ENCODE measurements around the gene NSG2. TPM values are rescaled to one million over a fixed set of nuclear protein-coding genes. Genes with fewer than 3 reads are reported as not detected.

The NSG2 gene
- total RNA-seq (2022) (not detected in 2 replicates), Bru-seq, nascent RNA (percentile 10 among the genes with signal in this experiment), BruChase-seq, experiment 1, labeled RNA remaining after a 6-hour chase (percentile 27 among the genes with signal in this experiment), BruChase-seq, experiment 2, labeled RNA remaining after a 2-hour chase (percentile 21 among the genes with signal in this experiment)
- long read RNA-seq, partial matches to known transcripts, result 0 of 2 reads
- long read RNA-seq, other reads (novel, unspliced or antisense), result 2 of 2 reads

GRCh38 chr5:174045470-174046025 lies at the start of gene NSG2:
NSG2 (plus strand) TSS chr5:174045706; CDS start chr5:174046756, 1,050 bp downstream.
- Mint-ChIP-seq H3K27ac (ENCODE audit: low read depth, unreplicated experiment) (no peak within 1 kb of the TSS), H3K36me3 (ENCODE audit: insufficient read depth, unreplicated experiment) (no peaks in the 10 kb centered on the region), H3K9me3 (ENCODE audit: unreplicated experiment) (no peaks in the 10 kb centered on the region), H3K4me3 (ENCODE audit: unreplicated experiment) (no peak within 1 kb of the TSS), H3K4me1 (ENCODE audit: insufficient read depth, unreplicated experiment) (no peaks in the 10 kb centered on the region), H3K27me3 (ENCODE audit: insufficient read depth, unreplicated experiment) (peaks cover 42% of the 10 kb centered on the region)
- CTCF ChIA-PET, result interaction anchor here (0.6 to 14.6 kb wide), 68 partner anchors 9 to 888 kb away, joined by 3 to 588 read pairs (median 4); partner anchors contain the start of gene BOD1
- no TSS peak for BruUV-seq (replicated peaks)
- DNase-seq (ENCODE audit: unreplicated experiment), result peak; percentile 96
- TF ChIP-seq CTCF (IDR thresholded peaks at IDR 0.05; ENCODE audit: unreplicated experiment), result peak; percentile 99
- POLR2A ChIA-PET, result interaction anchor here (0.5 to 3.1 kb wide), 10 partner anchors 32 to 486 kb away, joined by 3 to 31 read pairs (median 4); no protein-coding TSS in a partner anchor
- intact Hi-C loops (cut with micrococcal nuclease), result loop anchor here (1.0 to 10.0 kb wide), 5 partner anchors 267 to 689 kb away; no protein-coding TSS in a partner anchor

- no peak overlapping the region for H3K4me3 Mint-ChIP-seq (ENCODE audit: unreplicated experiment)
- no peak for DNase-seq (ENCODE audit: unreplicated experiment)
- ChIA-PET POLR2A (interaction anchor here (0.7 kb wide), 1 partner anchor 248 kb away, joined by 3 read pairs; no protein-coding TSS in a partner anchor), CTCF (interaction anchor here (0.6 to 1.7 kb wide), 4 partner anchors 14 to 395 kb away, joined by 3 to 4 read pairs (median 4); no protein-coding TSS in a partner anchor)
- no peak for TF ChIP-seq CTCF (IDR thresholded peaks at IDR 0.05; ENCODE audit: unreplicated experiment)
- intact Hi-C loops (cut with micrococcal nuclease), result no loop called here
- no peaks in the 10 kb centered on the region for H3K36me3 Mint-ChIP-seq (ENCODE audit: insufficient read depth, unreplicated experiment)
- H3K9me3 Mint-ChIP-seq (ENCODE audit: unreplicated experiment), result no peaks in the 10 kb centered on the region
- H3K4me1 Mint-ChIP-seq (ENCODE audit: insufficient read depth, unreplicated experiment), result no peaks in the 10 kb centered on the region
- no peak overlapping the region for H3K27ac Mint-ChIP-seq (ENCODE audit: low read depth, unreplicated experiment)
- BruUV-seq (replicated peaks), result no TSS peak
- H3K27me3 Mint-ChIP-seq (ENCODE audit: insufficient read depth, unreplicated experiment), result peaks cover 36% of the 10 kb centered on the region
Observed at GRCh38 chr5:173997331-173997730, 48.2 kb upstream of the NSG2 start.

- intact Hi-C loops (cut with micrococcal nuclease), result no loop called here
- CTCF ChIA-PET, result interaction anchor here (1.7 kb wide), 1 partner anchor 319 kb away, joined by 4 read pairs; no protein-coding TSS in a partner anchor
- POLR2A ChIA-PET, result interaction anchor here (0.8 kb wide), 1 partner anchor 111 kb away, joined by 3 read pairs; the partner anchor contains the start of gene CPEB4
- no peak for TF ChIP-seq CTCF (IDR thresholded peaks at IDR 0.05; ENCODE audit: unreplicated experiment)
- no TSS peak for BruUV-seq (replicated peaks)
- no peaks in the 10 kb centered on the region for H3K36me3 Mint-ChIP-seq (ENCODE audit: insufficient read depth, unreplicated experiment)
- H3K27ac Mint-ChIP-seq (ENCODE audit: low read depth, unreplicated experiment), result no peak overlapping the region
- peaks cover 46% of the 10 kb centered on the region for H3K27me3 Mint-ChIP-seq (ENCODE audit: insufficient read depth, unreplicated experiment)
- H3K4me3 Mint-ChIP-seq (ENCODE audit: unreplicated experiment), result no peak overlapping the region
- no peak for DNase-seq (ENCODE audit: unreplicated experiment)
- H3K4me1 Mint-ChIP-seq (ENCODE audit: insufficient read depth, unreplicated experiment), result peaks cover 3% of the 10 kb centered on the region
- H3K9me3 Mint-ChIP-seq (ENCODE audit: unreplicated experiment), result no peaks in the 10 kb centered on the region
Observed at GRCh38 chr5:173998531-173998930, 47.0 kb upstream of the NSG2 start.

- no peak overlapping the region for H3K27ac Mint-ChIP-seq (ENCODE audit: low read depth, unreplicated experiment)
- no peaks in the 10 kb centered on the region for H3K36me3 Mint-ChIP-seq (ENCODE audit: insufficient read depth, unreplicated experiment)
- peaks cover 5% of the 10 kb centered on the region for H3K4me1 Mint-ChIP-seq (ENCODE audit: insufficient read depth, unreplicated experiment)
- TF ChIP-seq CTCF (IDR thresholded peaks at IDR 0.05; ENCODE audit: unreplicated experiment), result no peak
- H3K9me3 Mint-ChIP-seq (ENCODE audit: unreplicated experiment), result no peaks in the 10 kb centered on the region
- no peak overlapping the region for H3K4me3 Mint-ChIP-seq (ENCODE audit: unreplicated experiment)
- ChIA-PET CTCF (interaction anchor here (0.6 to 1.0 kb wide), 2 partner anchors 310 to 317 kb away, joined by 3 read pairs; no protein-coding TSS in a partner anchor), POLR2A (no interaction called here)
- BruUV-seq (replicated peaks), result no TSS peak
- intact Hi-C loops (cut with micrococcal nuclease), result no loop called here
- H3K27me3 Mint-ChIP-seq (ENCODE audit: insufficient read depth, unreplicated experiment), result peaks cover 46% of the 10 kb centered on the region
- DNase-seq (ENCODE audit: unreplicated experiment), result no peak
Observed at GRCh38 chr5:174000076-174000475, 45.4 kb upstream of the NSG2 start.
